Uterus (tissue), 4 donors: ENCODE data around the gene FAM98B. TPM values are rescaled to one million over a fixed set of nuclear protein-coding genes. Genes with fewer than 3 reads are reported as not detected.

Experiments
- DNase-seq, 2 donors: peaks; one replicate each; pipeline ENCODE4 v3.0.0-alpha.2; 2019 to 2020
- H3K27ac ChIP-seq, 2 donors: fragments of 200-600 bp; sonication (generic); 1 replicate in 1 of 2; 2 replicates in 1 of 2; pipeline ENCODE4 v1.5.1; 2016 to 2018
- H3K27me3 ChIP-seq, 2 donors: fragments of 200-600 bp; sonication (generic); one replicate each; pipeline ENCODE4 v1.5.1; 2018 to 2019; ENCODE audit warnings: control low read depth in 1 of 2
- H3K36me3 ChIP-seq, 2 donors: fragments of 200-600 bp; sonication (generic); one replicate each; pipeline ENCODE4 v1.5.1; 2019; ENCODE audit warnings: control low read depth in 1 of 2
- H3K4me1 ChIP-seq, 2 donors: fragments of 200-600 bp; sonication (generic); one replicate each; pipeline ENCODE4 v1.5.1; 2018 to 2019; ENCODE audit warnings: control low read depth in 1 of 2
- H3K4me3 ChIP-seq, 2 donors: fragments of 200-600 bp; sonication (generic); 1 replicate in 1 of 2; 2 replicates in 1 of 2; pipeline ENCODE4 v1.5.1; 2018 to 2019; ENCODE audit warnings: mild to moderate bottlenecking in 1 of 2
- H3K9me3 ChIP-seq, 2 donors: fragments of 200-600 bp; sonication (generic); one replicate each; pipeline ENCODE4 v1.5.1; 2019; ENCODE audit warnings: control low read depth in 1 of 2
- POLR2A ChIP-seq, 2 donors: fragments of 450-650 bp; IDR thresholded peaks; one replicate each; pipeline ENCODE4 v1.6.1; 2016; ENCODE audit warnings: antibody characterized with exemption in 2 of 2, mild to moderate bottlenecking in 1 of 2, moderate library complexity in 1 of 2
- intact Hi-C: fragments of 100-400 bp; cut with DNase I; formaldehyde crosslinking; loops from one replicate; pipeline ENCODE4 v1.15.1; 2023; ENCODE audit warnings: low total_unique reads
- total RNA-seq, 4 donors: library from RNA; depleted of rRNA in 3 of 4; stranded (reverse); fragments of >200 nt in 3 of 4; gene quantifications; one replicate each; pipeline versions ENCODE4 v1.1.0 to v1.2.4, GENCODE V29; 2014 to 2023
- TF ChIP-seq, protein P1 (sequence below), 4 experiments: fragments of 200-600 bp in 2 of 4; fragments of 450-650 bp in 2 of 4; sonication (generic) in 2 of 4; IDR thresholded peaks; one replicate each; pipeline ENCODE4 v1.5.1; 2016 to 2019; ENCODE audit warnings: antibody characterized with exemption in 4 of 4, mild to moderate bottlenecking in 2 of 4, moderate library complexity in 1 of 4
- donor health status: DM: yes; HTN: yes; CAD: no.

Gene FAM98B
- total RNA-seq, 4 donors from 2014 or later: 7.4 to 46.0 (median 33.2) TPM

DNA sequence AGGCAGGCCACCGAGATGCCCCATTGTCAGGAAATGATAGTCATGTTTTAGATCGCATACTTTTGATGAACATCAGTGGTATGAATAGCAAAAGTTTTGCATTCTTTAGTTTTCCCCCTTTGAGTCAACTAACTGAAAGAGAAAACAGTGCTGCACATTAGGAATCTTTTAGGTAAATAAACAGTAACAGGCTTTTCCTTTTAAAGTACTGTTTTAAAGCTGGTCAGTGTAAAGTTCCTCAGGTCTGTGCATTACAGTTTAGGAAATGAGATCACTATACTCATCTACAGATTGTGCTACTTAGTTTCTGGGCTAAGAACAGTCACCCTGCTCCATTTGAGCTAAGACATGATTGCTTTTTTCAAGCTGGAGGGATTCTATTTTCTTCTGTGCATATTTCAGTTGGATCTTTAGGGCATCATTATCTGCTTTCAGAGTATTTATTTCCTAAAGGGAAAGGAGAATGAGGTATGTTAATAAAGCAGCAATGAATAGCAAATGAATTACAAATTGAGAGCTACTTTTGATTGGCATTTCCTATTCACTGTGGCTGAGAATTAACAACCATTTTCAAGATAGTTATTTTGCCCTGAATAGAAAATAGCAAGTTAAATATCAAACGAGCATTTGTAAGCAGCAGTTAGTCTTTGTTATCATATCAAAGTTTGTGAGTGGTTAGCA lies 36.5 kb downstream of the FAM98B start:
- H3K27ac ChIP-seq: no peak overlapping the region
- no peak for DNase-seq
- no peaks in the 10 kb centered on the region for H3K36me3 ChIP-seq
- no peaks in the 10 kb centered on the region for H3K9me3 ChIP-seq
- intact Hi-C loops: no loop called here
- no peak overlapping the region for H3K4me3 ChIP-seq
- H3K27me3 ChIP-seq: no peaks in the 10 kb centered on the region
- no peaks in the 10 kb centered on the region for H3K4me1 ChIP-seq
- TF ChIP-seq, protein P1, sequence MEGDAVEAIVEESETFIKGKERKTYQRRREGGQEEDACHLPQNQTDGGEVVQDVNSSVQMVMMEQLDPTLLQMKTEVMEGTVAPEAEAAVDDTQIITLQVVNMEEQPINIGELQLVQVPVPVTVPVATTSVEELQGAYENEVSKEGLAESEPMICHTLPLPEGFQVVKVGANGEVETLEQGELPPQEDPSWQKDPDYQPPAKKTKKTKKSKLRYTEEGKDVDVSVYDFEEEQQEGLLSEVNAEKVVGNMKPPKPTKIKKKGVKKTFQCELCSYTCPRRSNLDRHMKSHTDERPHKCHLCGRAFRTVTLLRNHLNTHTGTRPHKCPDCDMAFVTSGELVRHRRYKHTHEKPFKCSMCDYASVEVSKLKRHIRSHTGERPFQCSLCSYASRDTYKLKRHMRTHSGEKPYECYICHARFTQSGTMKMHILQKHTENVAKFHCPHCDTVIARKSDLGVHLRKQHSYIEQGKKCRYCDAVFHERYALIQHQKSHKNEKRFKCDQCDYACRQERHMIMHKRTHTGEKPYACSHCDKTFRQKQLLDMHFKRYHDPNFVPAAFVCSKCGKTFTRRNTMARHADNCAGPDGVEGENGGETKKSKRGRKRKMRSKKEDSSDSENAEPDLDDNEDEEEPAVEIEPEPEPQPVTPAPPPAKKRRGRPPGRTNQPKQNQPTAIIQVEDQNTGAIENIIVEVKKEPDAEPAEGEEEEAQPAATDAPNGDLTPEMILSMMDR (IDR thresholded peaks at IDR 0.05): no peak
- no peak for TF ChIP-seq POLR2A (IDR thresholded peaks at IDR 0.05)

DNA sequence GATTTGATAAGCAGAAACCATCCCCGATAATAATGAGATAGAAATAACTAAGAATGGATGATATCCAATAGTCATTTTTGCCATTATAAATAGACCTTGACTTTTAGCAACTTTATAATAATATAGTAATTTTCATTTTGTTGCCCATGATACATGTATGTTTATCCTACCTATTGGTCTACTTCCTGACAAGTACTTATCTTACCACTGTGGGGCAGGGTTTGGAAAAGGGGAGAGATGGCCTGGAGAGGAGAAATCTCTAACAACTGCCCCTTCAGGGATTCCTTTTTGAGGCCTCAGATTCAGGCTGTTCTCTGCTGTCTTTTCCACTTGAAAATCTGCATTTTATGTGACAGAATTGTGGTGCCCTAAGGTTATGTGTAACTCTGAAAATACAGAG lies 42.2 kb downstream of the FAM98B start:
- H3K27ac ChIP-seq: no peak overlapping the region
- H3K9me3 ChIP-seq: no peaks in the 10 kb centered on the region
- H3K36me3 ChIP-seq: no peaks in the 10 kb centered on the region
- no peaks in the 10 kb centered on the region for H3K4me1 ChIP-seq
- H3K4me3 ChIP-seq: no peak overlapping the region
- no peaks in the 10 kb centered on the region for H3K27me3 ChIP-seq
- intact Hi-C loops: no loop called here
- no peak for DNase-seq
- TF ChIP-seq, protein P1 (IDR thresholded peaks at IDR 0.05): no peak
- no peak for TF ChIP-seq POLR2A (IDR thresholded peaks at IDR 0.05)

DNA sequence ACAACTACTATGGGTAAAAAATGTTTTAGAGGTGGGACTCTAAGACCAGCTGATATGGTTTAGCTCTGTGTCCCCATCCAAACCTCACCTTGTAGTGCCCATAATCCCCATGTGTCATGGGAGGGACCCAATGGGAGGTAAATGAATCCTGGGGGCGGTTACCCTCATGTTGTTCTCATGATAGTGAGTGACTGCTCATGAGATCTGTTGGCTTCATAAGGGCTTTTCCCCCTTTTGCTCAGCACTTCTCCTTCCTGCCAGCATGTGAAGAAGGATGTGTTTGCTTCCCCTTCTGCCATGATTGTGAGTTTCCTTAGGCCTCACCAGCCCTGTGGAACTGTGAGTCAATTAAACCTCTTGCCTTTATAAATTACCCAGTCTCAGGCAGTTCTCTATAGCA lies 45.7 kb downstream of the FAM98B start:
- H3K4me3 ChIP-seq: no peak overlapping the region

DNA sequence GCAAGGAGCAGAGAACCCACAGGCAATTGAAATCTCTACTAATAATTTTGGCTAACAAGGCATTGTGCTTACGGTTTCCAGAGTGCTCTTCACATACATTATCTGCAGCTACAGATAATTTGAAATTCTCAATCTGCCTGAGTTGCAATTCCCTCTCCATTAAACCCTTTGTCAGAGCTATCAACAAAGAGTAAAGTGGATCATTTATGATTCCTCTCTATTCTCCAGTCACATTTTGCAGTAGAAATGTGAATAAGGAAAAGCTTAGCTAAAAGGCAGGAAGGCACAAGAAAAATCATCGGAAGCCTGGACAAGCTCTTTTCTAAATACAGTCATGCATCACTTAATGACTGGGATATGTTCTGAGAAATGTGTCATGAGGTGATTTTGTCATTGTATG lies 49.6 kb downstream of the FAM98B start:
- Histone ChIP-seq H3K27me3 (no peaks in the 10 kb centered on the region), H3K4me3 (no peak overlapping the region), H3K4me1 (no peaks in the 10 kb centered on the region), H3K36me3 (no peaks in the 10 kb centered on the region), H3K9me3 (no peaks in the 10 kb centered on the region), H3K27ac (no peak overlapping the region)
- no peak for DNase-seq
- TF ChIP-seq, protein P1 (IDR thresholded peaks at IDR 0.05): no peak
- TF ChIP-seq POLR2A (IDR thresholded peaks at IDR 0.05): no peak
- intact Hi-C loops: no loop called here

More for the DNA sequence above, 45.7 kb downstream of the FAM98B start:
- H3K9me3 ChIP-seq: no peaks in the 10 kb centered on the region
- intact Hi-C loops: no loop called here
- TF ChIP-seq, protein P1 (IDR thresholded peaks at IDR 0.05): no peak
- no peak for TF ChIP-seq POLR2A (IDR thresholded peaks at IDR 0.05)
- H3K4me1 ChIP-seq: no peaks in the 10 kb centered on the region
- H3K36me3 ChIP-seq: no peaks in the 10 kb centered on the region
- no peaks in the 10 kb centered on the region for H3K27me3 ChIP-seq
- no peak overlapping the region for H3K27ac ChIP-seq
- no peak for DNase-seq

DNA sequence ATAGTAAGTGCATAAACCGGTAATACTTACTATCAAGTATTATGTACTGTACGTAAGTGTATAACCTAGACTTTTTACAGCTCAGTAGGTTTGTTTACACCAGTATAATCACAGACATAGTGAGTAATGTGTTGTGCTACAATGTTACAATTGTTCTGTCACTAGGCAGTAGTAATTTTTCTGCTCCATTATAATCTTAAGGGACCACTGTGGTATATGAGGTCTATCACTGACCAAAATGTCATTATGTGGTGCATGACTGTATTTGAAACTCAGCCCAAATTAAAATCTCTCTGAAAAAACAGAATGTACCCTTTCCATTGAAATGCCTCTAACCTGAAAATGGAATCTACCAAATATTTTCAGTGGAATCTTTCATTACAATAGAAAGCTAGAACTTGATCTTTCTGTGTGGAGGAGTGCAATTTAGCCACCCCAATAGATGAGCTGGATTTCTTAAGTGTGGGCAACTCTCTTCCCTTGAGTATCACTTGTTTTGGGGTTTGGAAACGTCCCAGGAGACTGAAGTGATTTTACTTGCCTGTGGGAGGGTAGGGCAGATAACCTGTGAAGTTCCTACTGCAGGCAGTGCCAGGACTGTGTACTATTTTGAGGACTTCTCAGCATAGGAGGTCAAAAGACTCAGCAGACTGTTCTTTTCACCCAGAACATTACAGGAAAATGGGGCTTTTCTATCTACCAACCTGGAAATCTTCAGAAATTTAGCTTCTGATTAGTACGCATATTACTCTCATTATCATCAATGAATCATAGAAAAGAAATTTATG lies 50.9 kb downstream of the FAM98B start:
- TF ChIP-seq POLR2A (IDR thresholded peaks at IDR 0.05): no peak
- TF ChIP-seq, protein P1 (IDR thresholded peaks at IDR 0.05): no peak
- H3K27ac ChIP-seq: no peak overlapping the region
- H3K4me1 ChIP-seq: no peaks in the 10 kb centered on the region
- no peak for DNase-seq
- H3K27me3 ChIP-seq: no peaks in the 10 kb centered on the region
- no peaks in the 10 kb centered on the region for H3K36me3 ChIP-seq
- H3K9me3 ChIP-seq: no peaks in the 10 kb centered on the region
- no peak overlapping the region for H3K4me3 ChIP-seq
- intact Hi-C loops: no loop called here
